PFSK-1 (cell line): ENCODE measurements around the gene WNT3.

Experiments used
- FOXP2 ChIP-seq: optimal IDR thresholded peaks from 2 replicates; pipeline ENCODE3; 2011; ENCODE audit warnings: borderline replicate concordance, control low read depth, inconsistent platforms; ENCODE audit not compliant: insufficient read depth; ENCODE audit errors: extremely low read length, extremely low read depth
- POLR2AphosphoS5 ChIP-seq: IDR thresholded peaks from 2 replicates; pipeline ENCODE4 v1.6.1; 2012; ENCODE audit warnings: low read depth, mild to moderate bottlenecking, control low read depth, low read length, moderate library complexity
- REST ChIP-seq, 2 experiments: IDR thresholded peaks; 2 replicates each; pipeline versions ENCODE4 v1.6.1 to v1.8.0; 2011 to 2012; ENCODE audit warnings: low read depth in 2 of 2, low read length in 2 of 2, control low read depth in 1 of 2, inconsistent platforms in 1 of 2, mild to moderate bottlenecking in 1 of 2, moderate library complexity in 1 of 2; ENCODE audit not compliant: insufficient read depth in 1 of 2
- SIN3A ChIP-seq: IDR thresholded peaks from 2 replicates; pipeline ENCODE4 v1.6.1; 2012; ENCODE audit warnings: mild to moderate bottlenecking, low read length, moderate library complexity, borderline replicate concordance; ENCODE audit not compliant: insufficient read depth
- TAF1 ChIP-seq: IDR thresholded peaks from 2 replicates; pipeline ENCODE4 v1.6.1; 2012; ENCODE audit warnings: low read length, control low read depth, borderline replicate concordance; ENCODE audit not compliant: insufficient read depth

WNT3 gene

GRCh38 chr17:46863383-46864121 lies 45.1 kb upstream of the WNT3 start:
- TF ChIP-seq REST (IDR thresholded peaks at IDR 0.05; ENCODE audit: insufficient read depth in 1 of 2, low read depth in 2 of 2, low read length in 2 of 2) (no peak), SIN3A (no peak), TAF1 (no peak), POLR2AphosphoS5 (no peak), FOXP2 (no peak)

GRCh38 chr17:46862949-46863348 lies 44.5 kb upstream of the WNT3 start:
- no peak for TF ChIP-seq POLR2AphosphoS5
- TF ChIP-seq SIN3A, result no peak
- TF ChIP-seq TAF1, result no peak
- TF ChIP-seq FOXP2, result no peak
- TF ChIP-seq REST (IDR thresholded peaks at IDR 0.05; ENCODE audit: insufficient read depth in 1 of 2, low read depth in 2 of 2, low read length in 2 of 2), result no peak

GRCh38 chr17:46859996-46860395 lies 41.5 kb upstream of the WNT3 start:
- TF ChIP-seq FOXP2 (no peak), POLR2AphosphoS5 (no peak), TAF1 (no peak), REST (IDR thresholded peaks at IDR 0.05; ENCODE audit: insufficient read depth in 1 of 2, low read depth in 2 of 2, low read length in 2 of 2) (no peak), SIN3A (no peak)

GRCh38 chr17:46857600-46857999 lies 39.1 kb upstream of the WNT3 start:
- TF ChIP-seq SIN3A, result no peak
- TF ChIP-seq POLR2AphosphoS5, result no peak
- TF ChIP-seq FOXP2, result no peak
- no peak for TF ChIP-seq REST (IDR thresholded peaks at IDR 0.05; ENCODE audit: insufficient read depth in 1 of 2, low read depth in 2 of 2, low read length in 2 of 2)
- TF ChIP-seq TAF1, result no peak

GRCh38 chr17:46854948-46855347 lies 36.5 kb upstream of the WNT3 start:
- TF ChIP-seq POLR2AphosphoS5 (no peak), FOXP2 (no peak), SIN3A (no peak), TAF1 (no peak), REST (IDR thresholded peaks at IDR 0.05; ENCODE audit: insufficient read depth in 1 of 2, low read depth in 2 of 2, low read length in 2 of 2) (no peak)
